ENCODE results near the gene PNPLA5. TPM values are rescaled to one million over a fixed set of nuclear protein-coding genes. Genes with fewer than 3 reads are reported as not detected.

The PNPLA5 gene
- total and polyA plus RNA-seq, 2 of the 8 experiments (the other 6 are each of a cell fraction or from before 2014, with no cell fraction given): 3.9 to 6.8 TPM

DNA sequence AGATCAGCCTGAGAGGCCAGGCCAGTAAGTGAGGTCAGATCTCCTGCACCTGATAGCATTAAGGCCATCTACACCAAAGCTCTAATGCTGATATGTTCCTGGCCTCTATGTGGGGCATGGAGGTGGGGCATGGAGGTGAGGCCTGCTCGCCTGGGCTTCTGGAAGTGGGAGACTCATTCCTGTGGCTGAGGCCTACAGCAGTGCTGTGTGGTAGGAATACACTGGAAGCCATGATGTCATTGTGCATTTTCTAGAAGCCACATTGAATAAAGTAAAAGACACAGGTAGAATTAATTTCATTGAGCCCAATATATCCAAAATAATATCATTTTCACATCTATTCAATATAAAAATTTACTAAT is 34.5 kb upstream of the PNPLA5 start:
- peaks cover 8 to 24% (median 18%) of the 10 kb centered on the region in 4 experiments for H3K4me1 ChIP-seq (replicated peaks in 1 of 4; ENCODE audit: control insufficient read depth in 3 of 4, insufficient read depth in 4 of 4, low read length in 3 of 4)
- H3K23me2 ChIP-seq (ENCODE audit: low read depth, low read length): peaks cover 15% of the 10 kb centered on the region; the same call in 1 of the 2 replicates
- H3K23ac ChIP-seq (ENCODE audit: insufficient read length): no peak overlapping the region
- no peaks in the 10 kb centered on the region; a peak in 1 of 7 replicates for H3K27me3 ChIP-seq (replicated peaks in 1 of 4; ENCODE audit: control insufficient read depth in 3 of 4, extremely low read depth in 1 of 4, insufficient read depth in 3 of 4, low read length in 3 of 4)
- H2BK20ac ChIP-seq (ENCODE audit: low read length): no peak overlapping the region
- 88% methylated on average over 1 of the region's 1 CpG; no CpG with 5 or more reads in 1 of the 2 experiments for WGBS, 2 experiments (ENCODE audit: extremely low coverage in 1 of 2, insufficient coverage in 1 of 2, insufficient read length in 1 of 2, insufficient replicate concordance in 2 of 2, low coverage in 1 of 2, low lambda C conversion rate in 2 of 2, missing lambda C conversion rate in 1 of 2)
- no peaks in the 10 kb centered on the region for H3K9me3 ChIP-seq (ENCODE audit: insufficient read depth in 2 of 2, low read depth in 1 of 2, low read length in 1 of 2)
- no peak overlapping the region for H3K4ac ChIP-seq (replicated peaks; ENCODE audit: insufficient read length, low read depth, low read length)
- no peak overlapping the region for H3K14ac ChIP-seq (ENCODE audit: insufficient read length)
- peaks cover 3 to 25% of the 10 kb centered on the region in 2 experiments for H4K20me1 ChIP-seq (replicated peaks in 1 of 2; ENCODE audit: control insufficient read depth in 1 of 2, insufficient read depth in 2 of 2, low read length in 2 of 2)
- H2BK15ac ChIP-seq (ENCODE audit: low read length): no peak overlapping the region
- peaks cover 14 to 46% (median 24%) of the 10 kb centered on the region in 4 experiments for H3K36me3 ChIP-seq (ENCODE audit: control insufficient read depth in 2 of 4, insufficient read depth in 4 of 4, low read length in 3 of 4)
- no peak overlapping the region for H2BK5ac ChIP-seq (ENCODE audit: low read depth, low read length)
- FAIRE-seq (no peak), DNase-seq (ENCODE audit: low read depth in 1 of 2, low spot score in 2 of 2) (no peak)
- ChIA-PET POLR2A (ENCODE audit: partially characterized antibody) (no interaction called here), CTCF (ENCODE audit: partially characterized antibody) (interaction anchor here (1.6 kb wide), 1 partner anchor 19 kb away, joined by 6 read pairs; no protein-coding TSS in a partner anchor)
- H2BK120ac ChIP-seq (replicated peaks; ENCODE audit: low read depth, low read length): no peak overlapping the region
- no peak overlapping the region for H3K18ac ChIP-seq (ENCODE audit: extremely low read depth, low read length)
- no peak overlapping the region for H3K27ac ChIP-seq (ENCODE audit: low read depth, low read length)
- H2BK12ac ChIP-seq (ENCODE audit: low read depth, low read length): no peak overlapping the region
- TF ChIP-seq RFX5 (IDR thresholded peaks at IDR 0.05; ENCODE audit: borderline replicate concordance, low read depth, low read length) (no peak), SUZ12 (IDR thresholded peaks at IDR 0.05; ENCODE audit: low read length) (no peak), POLR2AphosphoS5 (IDR thresholded peaks at IDR 0.05; ENCODE audit: low read depth, low read length) (no peak), SRF (IDR thresholded peaks at IDR 0.05; ENCODE audit: low read depth, low read length) (no peak), SIRT6 (IDR thresholded peaks at IDR 0.05; ENCODE audit: low read length) (no peak), JUND (IDR thresholded peaks at IDR 0.05; ENCODE audit: low read length) (no peak), KDM5A (IDR thresholded peaks at IDR 0.05; ENCODE audit: low read length) (no peak), EP300 (IDR thresholded peaks at IDR 0.05; ENCODE audit: borderline replicate concordance in 1 of 2, low read depth in 2 of 2, low read length in 2 of 2) (no peak), SAP30 (IDR thresholded peaks at IDR 0.05; ENCODE audit: insufficient read depth, insufficient replicate concordance, low read length) (no peak)
- TF ChIP-seq, protein P1, sequence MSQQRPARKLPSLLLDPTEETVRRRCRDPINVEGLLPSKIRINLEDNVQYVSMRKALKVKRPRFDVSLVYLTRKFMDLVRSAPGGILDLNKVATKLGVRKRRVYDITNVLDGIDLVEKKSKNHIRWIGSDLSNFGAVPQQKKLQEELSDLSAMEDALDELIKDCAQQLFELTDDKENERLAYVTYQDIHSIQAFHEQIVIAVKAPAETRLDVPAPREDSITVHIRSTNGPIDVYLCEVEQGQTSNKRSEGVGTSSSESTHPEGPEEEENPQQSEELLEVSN (IDR thresholded peaks at IDR 0.05): no peak
- peaks cover 12% of the 10 kb centered on the region for H3K79me1 ChIP-seq (ENCODE audit: low read depth, low read length)
- peaks cover 0 to 17% of the 10 kb centered on the region in 2 experiments; a peak in 1 of 4 replicates for H3K79me2 ChIP-seq (ENCODE audit: control insufficient read depth in 1 of 2, insufficient read depth in 2 of 2, low read length in 2 of 2)
- no peak overlapping the region for H3K56ac ChIP-seq (replicated peaks; ENCODE audit: insufficient read length, low read depth, low read length)
- no peak overlapping the region for H2AK5ac ChIP-seq (ENCODE audit: low read depth, low read length)
- no peak overlapping the region for H2AFZ ChIP-seq (ENCODE audit: low read length)
- H3K4me3 ChIP-seq (ENCODE audit: extremely low read depth in 1 of 4, insufficient read depth in 2 of 4, low read depth in 3 of 4, low read length in 4 of 4): no peak overlapping the region
- H3K4me2 ChIP-seq (ENCODE audit: insufficient read depth in 1 of 2, low read depth in 2 of 2, low read length in 2 of 2): peak overlapping the region in 1 of 2 experiments; percentile 79; a peak in 2 of 4 replicates
- peak overlapping the region; percentile 60 for H4K5ac ChIP-seq (ENCODE audit: insufficient read length, low read depth, low read length)
- H4K91ac ChIP-seq (replicated peaks; ENCODE audit: insufficient read length, low read length): no peak overlapping the region
- no peak overlapping the region; the same call in 1 of the 2 replicates for H4K8ac ChIP-seq (ENCODE audit: extremely low read depth, insufficient read depth, low read length)
- no peak overlapping the region; a peak in 2 of 7 replicates for H3K9ac ChIP-seq (replicated peaks in 1 of 4; ENCODE audit: extremely low read depth in 1 of 4, low read depth in 3 of 4, low read length in 3 of 4)
